Chondrocyte (in vitro differentiated cells): ENCODE data around the gene HDHD2. TPM values are rescaled to one million over a fixed set of nuclear protein-coding genes. Genes with fewer than 3 reads are reported as not detected.

Experiments
- DNase-seq: peaks from one replicate; pipeline ENCODE4 v3.0.0; 2021; ENCODE audit warnings: mixed read lengths, low spot score
- H3K27ac Mint-ChIP-seq: one replicate; pipeline ENCODE4 v1.8.0; 2021; ENCODE audit warnings: mild to moderate bottlenecking, moderate library complexity, mixed read lengths; ENCODE audit not compliant: unreplicated experiment
- H3K27me3 Mint-ChIP-seq: 2 replicates; pipeline ENCODE4 v1.8.0; 2021; ENCODE audit warnings: low read depth, mixed read lengths
- H3K36me3 Mint-ChIP-seq: 2 replicates; pipeline ENCODE4 v1.8.0; 2021; ENCODE audit warnings: low read depth, mixed read lengths
- H3K4me1 Mint-ChIP-seq: 2 replicates; pipeline ENCODE4 v1.8.0; 2021; ENCODE audit warnings: low read depth, mild to moderate bottlenecking, mixed read lengths
- H3K4me3 Mint-ChIP-seq: one replicate; pipeline ENCODE4 v1.8.0; 2021; ENCODE audit warnings: mild to moderate bottlenecking, moderate library complexity, mixed read lengths; ENCODE audit not compliant: unreplicated experiment
- H3K9me3 Mint-ChIP-seq: 2 replicates; pipeline ENCODE4 v1.8.0; 2021; ENCODE audit warnings: low read depth, mixed read lengths
- CTCF ChIP-seq: fragments of 200-600 bp; sonication (generic); IDR thresholded peaks from 2 replicates; pipeline ENCODE4 v1.5.0; 2021; ENCODE audit warnings: antibody characterized with exemption, mild to moderate bottlenecking, moderate library complexity
- total RNA-seq: library from RNA; stranded (reverse); gene quantifications from 3 replicates; pipeline ENCODE4 v1.2.1, GENCODE V29; 2021

Gene HDHD2
- total RNA-seq, 1 donor from 2014 or later: 16.8 TPM

GRCh38 chr18:47063096-47063495 lies 87.2 kb downstream of the HDHD2 start:
- H3K27ac Mint-ChIP-seq: no peak overlapping the region
- H3K4me1 Mint-ChIP-seq: no peaks in the 10 kb centered on the region
- H3K27me3 Mint-ChIP-seq: no peaks in the 10 kb centered on the region
- H3K36me3 Mint-ChIP-seq: peaks cover 6% of the 10 kb centered on the region
- H3K9me3 Mint-ChIP-seq: no peaks in the 10 kb centered on the region
- no peak overlapping the region for H3K4me3 Mint-ChIP-seq
- TF ChIP-seq CTCF: no peak
- no peak for DNase-seq

- H3K4me3 Mint-ChIP-seq: no peak overlapping the region
- H3K27ac Mint-ChIP-seq: no peak overlapping the region
- H3K27me3 Mint-ChIP-seq: no peaks in the 10 kb centered on the region
- no peaks in the 10 kb centered on the region for H3K9me3 Mint-ChIP-seq
- DNase-seq: no peak
- no peak for TF ChIP-seq CTCF
- H3K4me1 Mint-ChIP-seq: no peaks in the 10 kb centered on the region
- peaks cover 5% of the 10 kb centered on the region for H3K36me3 Mint-ChIP-seq
These were observed 87.8 kb downstream of the HDHD2 start for GRCh38 chr18:47062471-47062870.

Other genes starting within 250 kb of the HDHD2 start
- 35.9 to 43.6 TPM (median 36.2 TPM) in 3 replicates for gene PIAS2, start 233.0 kb downstream of the HDHD2 start, total RNA-seq
- gene KATNAL2, start 232.9 kb downstream of the HDHD2 start, total RNA-seq: 5.8 to 9.3 TPM (median 7.4 TPM) in 3 replicates
- gene ELOA2, start 114.9 kb downstream of the HDHD2 start, total RNA-seq: not detected in 3 replicates
- gene IER3IP1, start 25.9 kb upstream of the HDHD2 start, total RNA-seq: 16.4 to 18.5 TPM (median 16.4 TPM) in 3 replicates
- gene SKOR2, start 101.2 kb upstream of the HDHD2 start, total RNA-seq: not detected in 3 replicates